ENCODE data around the gene INTS15.

The INTS15 gene

DNA sequence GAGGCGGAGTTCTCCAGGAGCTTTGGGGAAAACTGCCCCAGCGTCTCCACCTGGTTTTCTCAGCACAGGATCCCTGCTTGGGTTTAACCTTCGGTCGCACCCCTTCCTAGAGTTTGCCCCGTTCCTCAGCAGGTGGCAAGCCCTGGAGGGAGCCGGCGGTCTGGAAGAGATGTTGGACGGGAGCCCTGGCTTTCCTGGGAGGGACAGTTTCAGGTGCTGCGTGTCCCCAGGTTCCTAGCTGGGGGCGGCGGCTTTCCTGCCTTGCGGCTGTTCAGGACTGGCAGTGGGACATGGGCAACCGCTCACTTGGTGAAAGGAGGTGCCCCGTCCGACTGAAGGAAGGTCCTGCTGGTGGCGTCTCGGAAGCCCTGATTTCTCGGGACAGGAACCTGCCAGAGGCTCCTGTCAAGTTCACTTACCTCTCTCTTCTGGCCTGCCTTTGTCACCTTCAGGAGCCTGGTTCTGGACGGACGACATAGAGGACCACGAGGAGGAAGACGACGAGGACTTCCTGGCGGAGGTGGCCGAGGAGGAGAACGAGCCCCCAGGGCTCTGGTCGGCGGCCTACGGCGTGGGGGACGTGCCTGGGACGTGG, 62.1 kb downstream of the INTS15 start:
- no peak overlapping the region for H3K27ac Mint-ChIP-seq
- no peaks in the 10 kb centered on the region for H3K9me3 Mint-ChIP-seq
- H3K36me3 Mint-ChIP-seq (ENCODE audit: low read depth): peaks cover 47% of the 10 kb centered on the region
- no peaks in the 10 kb centered on the region for H3K27me3 Mint-ChIP-seq
- no peaks in the 10 kb centered on the region for H3K4me1 Mint-ChIP-seq (ENCODE audit: low read depth)
- H3K4me3 Mint-ChIP-seq: no peak overlapping the region

GRCh38 chr7:6652446-6653011, 62.7 kb downstream of the INTS15 start:
- Mint-ChIP-seq H3K4me1 (ENCODE audit: low read depth) (no peaks in the 10 kb centered on the region), H3K36me3 (ENCODE audit: low read depth) (peaks cover 43% of the 10 kb centered on the region), H3K9me3 (no peaks in the 10 kb centered on the region), H3K27ac (no peak overlapping the region), H3K4me3 (no peak overlapping the region), H3K27me3 (no peaks in the 10 kb centered on the region)

DNA sequence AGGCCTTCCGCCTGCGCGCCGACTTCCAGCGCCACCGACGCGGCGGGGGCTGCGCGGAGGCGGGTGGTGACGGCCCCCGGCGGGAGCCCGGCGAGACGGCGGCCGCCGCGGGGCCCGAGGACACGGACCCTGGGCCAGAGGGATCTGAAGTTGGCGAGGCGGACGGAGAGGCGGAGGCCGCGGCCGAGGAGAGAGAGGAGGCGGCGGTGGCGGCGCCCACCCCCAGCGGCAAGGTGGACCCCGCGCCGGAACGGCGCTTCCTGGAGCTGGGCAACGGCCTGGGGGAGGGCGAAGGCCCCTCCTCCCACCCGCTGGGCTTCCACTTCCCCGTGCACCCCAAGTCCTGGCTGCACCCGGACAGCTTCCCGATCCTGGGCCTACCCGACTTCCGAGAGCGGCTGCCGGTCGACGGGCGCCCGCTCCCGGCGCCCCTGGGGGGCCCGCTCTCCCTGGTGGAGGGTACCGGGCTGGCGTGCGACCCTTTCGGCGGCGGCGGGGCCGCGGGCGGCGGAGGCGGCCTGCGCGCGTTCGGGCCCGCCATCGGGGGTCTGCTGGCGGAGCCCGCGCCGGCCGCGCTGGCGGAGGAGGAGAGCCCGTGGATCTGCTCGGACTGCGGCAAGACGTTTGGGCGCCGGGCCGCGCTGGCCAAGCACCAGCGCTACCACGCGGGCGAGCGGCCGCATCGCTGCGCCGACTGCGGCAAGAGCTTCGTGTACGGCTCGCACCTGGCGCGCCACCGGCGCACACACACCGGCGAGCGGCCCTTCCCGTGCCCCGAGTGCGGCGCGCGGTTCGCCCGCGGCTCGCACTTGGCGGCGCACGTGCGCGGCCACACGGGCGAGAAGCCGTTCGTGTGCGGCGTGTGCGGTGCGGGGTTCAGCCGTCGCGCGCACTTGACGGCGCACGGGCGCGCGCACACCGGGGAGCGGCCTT, 63.5 kb downstream of the INTS15 start:
- Mint-ChIP-seq H3K27ac (no peak overlapping the region), H3K27me3 (no peaks in the 10 kb centered on the region), H3K4me1 (ENCODE audit: low read depth) (no peaks in the 10 kb centered on the region), H3K9me3 (no peaks in the 10 kb centered on the region), H3K4me3 (no peak overlapping the region), H3K36me3 (ENCODE audit: low read depth) (peaks cover 38% of the 10 kb centered on the region)

GRCh38 chr7:6654113-6654841, 64.5 kb downstream of the INTS15 start:
- Mint-ChIP-seq H3K36me3 (ENCODE audit: low read depth) (peaks cover 37% of the 10 kb centered on the region), H3K27ac (no peak overlapping the region)

DNA sequence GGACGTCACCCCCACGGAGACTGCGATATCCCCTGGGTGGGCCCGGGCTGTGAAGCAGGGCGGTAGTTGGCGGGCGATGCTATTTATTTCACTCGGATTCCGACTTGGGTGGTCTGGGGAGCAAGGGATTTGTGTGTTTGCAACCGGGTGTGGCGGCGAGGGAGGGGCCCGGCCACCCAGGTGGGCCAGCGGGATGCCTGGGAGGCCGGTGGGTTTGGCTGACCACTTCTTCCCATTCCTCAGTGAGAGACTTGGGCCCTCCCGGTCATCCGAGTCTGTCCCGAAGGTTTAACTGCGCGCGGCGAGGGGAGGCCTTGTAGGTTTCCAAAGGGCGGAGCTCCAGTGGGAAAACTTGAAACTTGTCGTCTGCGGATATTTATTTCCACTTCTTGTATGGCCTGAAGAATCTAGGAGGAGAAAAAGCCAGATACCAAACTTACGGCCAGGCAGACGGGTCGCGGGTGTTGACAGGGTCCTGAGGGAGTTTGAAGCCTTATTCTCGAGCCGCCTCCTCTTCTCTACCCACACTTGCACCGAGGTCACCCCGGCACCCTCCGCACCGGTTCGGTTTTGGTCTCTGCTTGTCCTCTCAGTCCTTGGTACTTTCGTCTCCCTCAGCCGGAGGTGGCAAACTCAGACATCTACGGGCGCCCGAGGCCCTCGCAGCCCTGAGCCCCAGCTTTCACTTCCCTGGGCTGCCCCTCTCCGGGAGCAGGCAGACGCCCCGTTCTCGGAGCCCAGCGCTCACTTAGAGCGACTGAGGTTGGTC, 65.2 kb downstream of the INTS15 start:
- Mint-ChIP-seq H3K27me3 (no peaks in the 10 kb centered on the region), H3K36me3 (ENCODE audit: low read depth) (peaks cover 33% of the 10 kb centered on the region), H3K27ac (no peak overlapping the region), H3K4me1 (ENCODE audit: low read depth) (peaks cover 8% of the 10 kb centered on the region), H3K9me3 (no peaks in the 10 kb centered on the region), H3K4me3 (no peak overlapping the region)

More at GRCh38 chr7:6654113-6654841, 64.5 kb downstream of the INTS15 start:
- H3K27me3 Mint-ChIP-seq: no peaks in the 10 kb centered on the region
- no peak overlapping the region for H3K4me3 Mint-ChIP-seq
- H3K4me1 Mint-ChIP-seq (ENCODE audit: low read depth): peaks cover 8% of the 10 kb centered on the region
- no peaks in the 10 kb centered on the region for H3K9me3 Mint-ChIP-seq

GRCh38 chr7:6655636-6656385, 66.0 kb downstream of the INTS15 start:
- Mint-ChIP-seq H3K4me3 (no peak overlapping the region), H3K4me1 (ENCODE audit: low read depth) (peaks cover 8% of the 10 kb centered on the region), H3K27me3 (no peaks in the 10 kb centered on the region), H3K36me3 (ENCODE audit: low read depth) (peaks cover 25% of the 10 kb centered on the region), H3K27ac (no peak overlapping the region), H3K9me3 (no peaks in the 10 kb centered on the region)

GRCh38 chr7:6656413-6656812, 66.6 kb downstream of the INTS15 start:
- Mint-ChIP-seq H3K36me3 (ENCODE audit: low read depth) (peaks cover 19% of the 10 kb centered on the region), H3K4me1 (ENCODE audit: low read depth) (peaks cover 8% of the 10 kb centered on the region), H3K27me3 (peaks cover 5% of the 10 kb centered on the region), H3K4me3 (no peak overlapping the region), H3K27ac (no peak overlapping the region), H3K9me3 (no peaks in the 10 kb centered on the region)

Measured in stimulated activated naive CD8-positive, alpha-beta T cell treated with anti-CD3 and anti-CD28 coated beads, Interleukin-15, Interleukin-2, amounts not matched to agents 100 ng/mL and 50 ng/mL, for 24 hours (primary cell).